Activated CD4-positive, alpha-beta memory T cell treated with anti-CD3 and anti-CD28 coated beads for 36 hours (primary cell): ENCODE results near the gene FHIT. TPM values are rescaled to one million over a fixed set of nuclear protein-coding genes. Genes with fewer than 3 reads are reported as not detected.

Experiments used
- CTCF ChIA-PET: fragments of 350-600 bp; sonication (Branson Sonifier 250); formaldehyde crosslinking; loops from one replicate; lab custom pipeline; 2021; ENCODE audit warnings: antibody characterized with exemption, inconsistent platforms; lab: Charles Lee
- POLR2A ChIA-PET: fragments of 350-600 bp; sonication (Branson Sonifier 250); formaldehyde crosslinking; loops from one replicate; lab custom pipeline; 2021; ENCODE audit warnings: antibody characterized with exemption; lab: Charles Lee
- DNase-seq: peaks from one replicate; pipeline ENCODE4 v3.0.0-alpha.2; 2020
- H3K27ac Mint-ChIP-seq: one replicate; pipeline ENCODE4 v1.8.0; 2021; ENCODE audit warnings: mixed read lengths
- H3K27me3 Mint-ChIP-seq: one replicate; pipeline ENCODE4 v1.8.0; 2021; ENCODE audit warnings: mixed read lengths
- H3K36me3 Mint-ChIP-seq: one replicate; pipeline ENCODE4 v1.8.0; 2021; ENCODE audit warnings: mixed read lengths
- H3K4me1 Mint-ChIP-seq: one replicate; pipeline ENCODE4 v1.8.0; 2021; ENCODE audit warnings: low read depth, mixed read lengths
- H3K4me3 Mint-ChIP-seq: one replicate; pipeline ENCODE4 v1.8.0; 2021; ENCODE audit warnings: mild to moderate bottlenecking, mixed read lengths
- H3K9me3 Mint-ChIP-seq: one replicate; pipeline ENCODE4 v1.8.0; 2021; ENCODE audit warnings: mixed read lengths
- intact Hi-C: fragments of 100-400 bp; cut with micrococcal nuclease; formaldehyde crosslinking; loops from one replicate; pipeline ENCODE4 v1.15.1; 2023
- total RNA-seq, 2 experiments: library from RNA; stranded (reverse); gene quantifications; one replicate each; pipeline ENCODE4 v1.2.3, GENCODE V29; 2021

FHIT gene
- total RNA-seq, 2 experiments from 2014 or later: 7.2 to 8.7 TPM

- H3K27me3 Mint-ChIP-seq: peaks cover 6% of the 10 kb centered on the region
- CTCF ChIA-PET: no interaction called here
Measured at GRCh38 chr3:60185161-60185560, 1066.1 kb downstream of the FHIT start.

GRCh38 chr3:60182697-60183096, 1068.6 kb downstream of the FHIT start:
- H3K9me3 Mint-ChIP-seq: no peaks in the 10 kb centered on the region
- ChIA-PET CTCF (no interaction called here), POLR2A (no interaction called here)
- DNase-seq: no peak
- no peaks in the 10 kb centered on the region for H3K4me1 Mint-ChIP-seq
- H3K27ac Mint-ChIP-seq: no peak overlapping the region
- no peak overlapping the region for H3K4me3 Mint-ChIP-seq
- intact Hi-C loops: no loop called here
- peaks cover 3% of the 10 kb centered on the region for H3K36me3 Mint-ChIP-seq
- H3K27me3 Mint-ChIP-seq: peaks cover 3% of the 10 kb centered on the region

More at GRCh38 chr3:60185161-60185560, 1066.1 kb downstream of the FHIT start:
- H3K27ac Mint-ChIP-seq: no peak overlapping the region
- intact Hi-C loops: no loop called here
- H3K4me3 Mint-ChIP-seq: no peak overlapping the region
- H3K36me3 Mint-ChIP-seq: peaks cover 3% of the 10 kb centered on the region
- no peaks in the 10 kb centered on the region for H3K9me3 Mint-ChIP-seq
- no peak for DNase-seq
- H3K4me1 Mint-ChIP-seq: peaks cover 15% of the 10 kb centered on the region
- POLR2A ChIA-PET: no interaction called here

DNA sequence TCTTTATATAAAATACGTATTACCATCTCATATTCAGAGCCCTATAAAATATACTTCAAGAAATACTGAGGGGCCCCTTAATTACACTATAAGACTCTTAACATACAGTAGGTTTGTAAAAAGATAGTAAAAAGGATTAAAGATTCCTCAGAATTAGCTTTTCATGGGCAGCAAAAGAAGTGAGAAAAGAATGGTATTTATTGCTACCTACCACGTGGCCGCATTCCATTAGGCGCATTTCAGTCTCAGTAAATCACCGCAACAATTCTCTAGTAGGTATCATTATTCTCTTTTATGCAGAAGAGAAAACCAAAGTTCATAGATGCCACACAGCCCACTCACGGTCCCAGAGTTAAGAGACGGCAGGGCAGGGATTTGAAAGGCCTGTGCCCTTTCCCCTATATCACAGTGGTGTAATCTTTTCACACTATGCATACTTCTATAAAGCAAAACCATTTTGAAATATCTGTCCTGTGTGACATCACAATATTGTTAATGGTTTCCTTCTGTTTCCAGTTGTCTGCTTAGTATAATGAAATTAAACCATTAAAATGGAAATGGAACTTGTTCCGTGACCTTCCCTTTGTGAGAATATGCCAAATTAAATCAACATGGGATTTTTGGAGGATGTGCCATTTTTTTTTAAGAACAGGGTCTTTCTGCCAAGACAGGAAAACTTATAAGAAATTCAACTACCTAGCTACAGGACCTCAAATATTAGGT, 1072.2 kb downstream of the FHIT start:
- ChIA-PET POLR2A (no interaction called here), CTCF (no interaction called here)
- H3K27me3 Mint-ChIP-seq: no peaks in the 10 kb centered on the region
- peaks cover 8% of the 10 kb centered on the region for H3K4me1 Mint-ChIP-seq
- intact Hi-C loops: no loop called here
- H3K9me3 Mint-ChIP-seq: no peaks in the 10 kb centered on the region
- no peak overlapping the region for H3K4me3 Mint-ChIP-seq
- no peak for DNase-seq
- H3K36me3 Mint-ChIP-seq: no peaks in the 10 kb centered on the region
- H3K27ac Mint-ChIP-seq: no peak overlapping the region

DNA sequence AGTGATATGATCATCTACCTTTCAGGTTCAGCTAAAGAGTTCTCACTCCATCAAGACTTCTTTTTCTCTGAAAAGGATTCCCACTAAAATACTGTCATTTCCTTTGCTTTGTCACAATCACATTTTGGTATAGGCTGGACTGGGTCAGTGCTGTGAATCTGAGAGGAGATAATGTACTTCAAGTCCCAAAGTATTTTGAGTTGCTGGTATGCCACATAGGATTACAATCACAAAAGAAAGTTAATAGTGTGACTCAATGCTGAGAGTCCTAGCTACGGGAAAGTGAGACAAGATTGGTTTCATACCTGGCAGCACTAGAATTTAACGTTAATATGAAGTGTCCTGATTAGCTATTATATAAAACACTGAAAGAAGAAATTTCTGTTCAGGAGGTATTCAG, 1073.5 kb downstream of the FHIT start:
- no peaks in the 10 kb centered on the region for H3K9me3 Mint-ChIP-seq
- ChIA-PET CTCF (no interaction called here), POLR2A (no interaction called here)
- peaks cover 8% of the 10 kb centered on the region for H3K4me1 Mint-ChIP-seq
- no peak for DNase-seq
- intact Hi-C loops: no loop called here
- no peaks in the 10 kb centered on the region for H3K27me3 Mint-ChIP-seq
- H3K4me3 Mint-ChIP-seq: no peak overlapping the region
- no peak overlapping the region for H3K27ac Mint-ChIP-seq
- H3K36me3 Mint-ChIP-seq: no peaks in the 10 kb centered on the region

DNA sequence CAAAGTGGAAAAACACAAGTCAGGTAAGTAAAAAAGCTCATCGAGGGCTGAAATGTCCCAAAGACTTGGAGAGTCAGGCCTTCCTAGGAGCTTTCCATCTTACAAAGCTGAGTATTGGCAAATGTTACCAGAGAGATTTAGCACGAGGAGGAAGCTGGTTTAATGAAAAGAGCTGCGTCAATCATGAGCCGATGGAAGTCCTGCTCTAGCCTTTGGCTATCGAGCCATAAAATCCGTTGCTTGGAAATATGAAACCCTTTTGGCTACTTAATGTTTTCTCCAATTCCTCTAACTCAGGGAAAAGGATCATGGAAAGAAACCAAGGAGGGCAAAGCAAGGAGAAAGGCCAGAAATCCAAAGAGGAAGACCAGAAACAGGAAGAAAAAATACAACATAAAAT, 1074.6 kb downstream of the FHIT start:
- Mint-ChIP-seq H3K4me3 (no peak overlapping the region), H3K4me1 (peaks cover 8% of the 10 kb centered on the region), H3K27ac (no peak overlapping the region), H3K9me3 (no peaks in the 10 kb centered on the region), H3K27me3 (no peaks in the 10 kb centered on the region), H3K36me3 (no peaks in the 10 kb centered on the region)
- POLR2A ChIA-PET: no interaction called here
- CTCF ChIA-PET: interaction anchor here (2.0 kb wide), 1 partner anchor 1205 kb away, joined by 4 read pairs; no protein-coding TSS in a partner anchor
- intact Hi-C loops: no loop called here
- DNase-seq: no peak

DNA sequence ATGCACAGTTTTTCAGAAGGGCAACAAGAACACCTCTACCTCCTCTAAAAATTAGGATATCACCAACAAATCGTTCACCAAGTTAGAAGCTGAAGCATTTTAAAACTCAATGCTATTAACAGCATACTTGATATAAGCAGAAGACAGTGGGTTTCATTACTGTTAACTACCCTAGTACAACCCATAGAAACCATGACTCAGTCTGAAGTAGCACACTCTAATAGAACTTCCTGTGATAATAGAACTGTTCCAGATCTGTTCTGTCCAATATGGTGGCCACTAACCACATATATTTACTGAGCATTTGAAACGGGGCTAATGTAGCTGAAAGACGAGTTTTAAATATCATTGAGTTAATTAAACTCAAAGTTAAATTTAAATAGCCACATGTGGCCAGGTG, 1075.6 kb downstream of the FHIT start:
- no peaks in the 10 kb centered on the region for H3K27me3 Mint-ChIP-seq
- H3K4me3 Mint-ChIP-seq: no peak overlapping the region
- peaks cover 8% of the 10 kb centered on the region for H3K4me1 Mint-ChIP-seq
- no peak for DNase-seq
- H3K27ac Mint-ChIP-seq: no peak overlapping the region
- no peaks in the 10 kb centered on the region for H3K9me3 Mint-ChIP-seq
- POLR2A ChIA-PET: no interaction called here
- intact Hi-C loops: no loop called here
- CTCF ChIA-PET: interaction anchor here (2.0 kb wide), 1 partner anchor 1206 kb away, joined by 4 read pairs; no protein-coding TSS in a partner anchor
- no peaks in the 10 kb centered on the region for H3K36me3 Mint-ChIP-seq

DNA sequence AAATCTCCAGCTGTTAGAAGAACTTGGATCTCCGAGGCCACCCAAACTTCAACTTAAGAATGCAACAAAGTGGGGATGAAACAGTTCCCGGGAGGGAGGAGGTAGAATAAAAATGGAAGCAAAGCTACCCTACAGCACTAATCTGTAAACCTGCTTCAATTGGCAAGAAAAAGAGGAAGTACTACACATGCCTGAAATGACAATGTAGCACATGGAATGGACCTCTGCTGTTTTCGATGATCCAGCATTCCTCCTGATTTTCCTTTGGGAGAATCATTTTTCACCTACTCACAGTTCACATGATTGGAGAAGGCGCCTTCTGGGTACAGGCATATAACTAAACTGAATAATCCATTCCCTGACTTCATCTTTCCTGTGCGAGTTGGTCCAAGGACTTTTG, 1081.5 kb downstream of the FHIT start:
- intact Hi-C loops: no loop called here
- ChIA-PET CTCF (interaction anchor here (0.8 kb wide), 2 partner anchors 48 to 74 kb away, joined by 3 read pairs; no protein-coding TSS in a partner anchor), POLR2A (no interaction called here)
- Mint-ChIP-seq H3K27me3 (no peaks in the 10 kb centered on the region), H3K4me3 (no peak overlapping the region), H3K27ac (no peak overlapping the region), H3K36me3 (no peaks in the 10 kb centered on the region), H3K4me1 (peaks cover 2% of the 10 kb centered on the region), H3K9me3 (no peaks in the 10 kb centered on the region)
- no peak for DNase-seq

GRCh38 chr3:60167186-60167585, 1084.1 kb downstream of the FHIT start:
- CTCF ChIA-PET: no interaction called here
- Mint-ChIP-seq H3K27me3 (no peaks in the 10 kb centered on the region), H3K27ac (no peak overlapping the region), H3K4me3 (no peak overlapping the region), H3K4me1 (peaks cover 2% of the 10 kb centered on the region), H3K36me3 (no peaks in the 10 kb centered on the region), H3K9me3 (no peaks in the 10 kb centered on the region)
- DNase-seq: no peak
- POLR2A ChIA-PET: no interaction called here
- intact Hi-C loops: no loop called here

- H3K4me1 Mint-ChIP-seq: peaks cover 2% of the 10 kb centered on the region
- no peaks in the 10 kb centered on the region for H3K36me3 Mint-ChIP-seq
- POLR2A ChIA-PET: no interaction called here
- H3K9me3 Mint-ChIP-seq: no peaks in the 10 kb centered on the region
- no peak overlapping the region for H3K27ac Mint-ChIP-seq
- CTCF ChIA-PET: no interaction called here
- no peak for DNase-seq
- no peak overlapping the region for H3K4me3 Mint-ChIP-seq
- intact Hi-C loops: no loop called here
- H3K27me3 Mint-ChIP-seq: no peaks in the 10 kb centered on the region
Measured at GRCh38 chr3:60160822-60161748, 1090.2 kb downstream of the FHIT start.

GRCh38 chr3:60160111-60160821, 1091.0 kb downstream of the FHIT start:
- POLR2A ChIA-PET: no interaction called here
- Mint-ChIP-seq H3K4me3 (no peak overlapping the region), H3K36me3 (no peaks in the 10 kb centered on the region), H3K27me3 (no peaks in the 10 kb centered on the region), H3K27ac (no peak overlapping the region), H3K4me1 (peaks cover 2% of the 10 kb centered on the region), H3K9me3 (no peaks in the 10 kb centered on the region)
- no peak for DNase-seq
- intact Hi-C loops: no loop called here
- CTCF ChIA-PET: no interaction called here

GRCh38 chr3:60158035-60158434, 1093.2 kb downstream of the FHIT start:
- Mint-ChIP-seq H3K36me3 (no peaks in the 10 kb centered on the region), H3K27me3 (no peaks in the 10 kb centered on the region), H3K27ac (no peak overlapping the region), H3K9me3 (no peaks in the 10 kb centered on the region), H3K4me3 (no peak overlapping the region), H3K4me1 (no peaks in the 10 kb centered on the region)
- intact Hi-C loops: no loop called here
- DNase-seq: no peak
- ChIA-PET CTCF (no interaction called here), POLR2A (no interaction called here)

DNA sequence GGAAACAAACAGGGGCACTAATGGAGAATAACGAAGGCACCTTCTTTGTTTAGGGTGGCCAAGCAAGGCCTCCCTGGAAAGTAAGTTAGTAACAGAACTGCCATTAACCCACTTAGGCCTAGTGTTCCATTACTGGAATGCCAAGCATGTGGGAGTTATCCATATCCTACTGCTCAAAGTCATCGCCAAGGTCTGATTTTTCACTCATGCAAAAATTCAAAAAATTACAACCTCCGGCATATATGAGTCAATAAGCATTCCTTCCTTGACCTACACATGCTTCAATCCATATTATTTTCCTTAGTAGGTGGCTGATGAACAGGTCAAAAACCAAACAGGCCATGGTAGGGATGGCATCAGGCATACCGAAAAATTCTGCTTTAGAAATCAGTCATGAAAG, 1097.2 kb downstream of the FHIT start:
- Mint-ChIP-seq H3K4me1 (no peaks in the 10 kb centered on the region), H3K36me3 (no peaks in the 10 kb centered on the region), H3K27me3 (no peaks in the 10 kb centered on the region), H3K9me3 (no peaks in the 10 kb centered on the region), H3K4me3 (no peak overlapping the region), H3K27ac (no peak overlapping the region)
- intact Hi-C loops: no loop called here
- ChIA-PET POLR2A (no interaction called here), CTCF (no interaction called here)
- DNase-seq: no peak
